HG03558 (cell line): ENCODE measurements around the gene NLK.
"Not testable (repeated sequence)": the region's sequence is repeated elsewhere in the genome, so short reads cannot be mapped to it uniquely, and the experiment has no call there.

Source experiments
- ATAC-seq: cut with Tn5 transposase; IDR thresholded peaks from one replicate; pipeline ENCODE4 v1.9.1; 2021; ENCODE audit warnings: moderate number of reproducible peaks; ENCODE audit not compliant: unreplicated experiment; ENCODE audit errors: extremely low read depth

Gene NLK

DNA sequence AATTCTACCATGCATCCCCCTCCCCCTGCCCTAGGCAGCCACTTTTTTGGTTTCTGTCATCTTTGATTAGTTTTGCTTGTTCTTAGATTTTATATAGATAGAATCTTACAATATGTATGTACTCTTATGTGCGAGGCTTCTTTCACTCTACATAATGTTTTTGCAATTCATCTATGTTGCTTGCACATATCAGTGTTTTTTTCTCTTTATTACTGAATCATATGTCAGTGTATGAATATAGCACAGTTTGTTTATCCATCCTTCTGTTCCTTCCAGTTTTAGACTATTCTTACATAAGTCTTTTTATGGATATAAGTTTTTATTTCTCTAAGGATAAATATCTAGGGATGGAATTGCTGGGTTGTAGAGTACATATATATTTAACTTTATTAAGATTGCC is 26.6 kb downstream of the NLK start:
- no peak for ATAC-seq

DNA sequence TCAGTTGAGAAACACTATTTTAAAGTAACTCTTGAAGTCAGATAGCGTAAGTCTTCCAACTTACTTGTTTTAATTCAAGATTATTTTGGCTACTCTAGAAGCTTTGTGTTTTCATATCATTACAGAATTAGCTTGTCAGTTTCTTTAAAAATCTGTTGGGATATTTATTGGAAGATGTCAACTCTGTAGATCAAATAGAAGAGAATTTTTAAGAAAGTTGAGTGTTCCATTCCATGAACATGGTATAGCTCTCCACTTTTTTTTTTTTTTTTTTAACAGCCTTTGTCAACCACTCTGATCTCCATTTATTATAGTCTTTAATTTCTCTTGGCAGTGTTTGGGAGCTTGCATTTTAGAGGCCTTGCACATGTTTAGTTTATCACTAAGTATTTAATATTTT is 28.7 kb downstream of the NLK start:
- ATAC-seq, result no peak

DNA sequence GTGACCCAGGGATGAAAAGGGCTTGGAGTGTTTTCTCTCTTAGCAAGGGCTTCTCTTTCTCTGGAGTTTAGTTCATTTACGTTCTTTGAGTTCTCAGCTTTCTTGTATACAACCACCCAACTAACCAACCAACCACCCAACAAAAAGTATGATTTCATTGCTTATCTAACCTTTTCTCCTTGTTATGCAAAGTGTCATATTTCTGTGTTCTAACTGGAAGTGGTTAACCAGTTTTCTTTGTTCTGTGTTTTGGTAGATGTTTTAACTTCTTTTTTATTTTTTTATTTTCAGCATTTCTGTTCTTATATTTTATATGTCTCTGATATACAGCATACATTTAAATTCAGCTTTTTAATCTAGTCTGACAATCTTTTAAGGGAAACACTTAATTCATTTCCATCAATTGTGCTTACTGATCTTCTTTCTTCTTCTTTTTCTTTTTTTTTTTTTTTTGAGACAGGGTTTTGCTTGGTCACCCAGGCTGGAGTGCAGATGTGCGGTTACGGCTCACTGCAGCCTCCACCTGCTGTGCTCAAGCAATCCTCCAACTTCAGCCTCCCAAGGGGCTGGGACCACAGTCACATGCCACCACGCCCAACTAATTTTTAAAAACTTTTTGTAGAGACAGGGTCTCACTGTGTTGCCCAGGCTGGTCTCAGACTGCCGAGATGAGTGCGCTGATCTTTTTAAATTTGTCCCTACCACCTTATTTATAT is 29.6 kb downstream of the NLK start:
- no peak for ATAC-seq

DNA sequence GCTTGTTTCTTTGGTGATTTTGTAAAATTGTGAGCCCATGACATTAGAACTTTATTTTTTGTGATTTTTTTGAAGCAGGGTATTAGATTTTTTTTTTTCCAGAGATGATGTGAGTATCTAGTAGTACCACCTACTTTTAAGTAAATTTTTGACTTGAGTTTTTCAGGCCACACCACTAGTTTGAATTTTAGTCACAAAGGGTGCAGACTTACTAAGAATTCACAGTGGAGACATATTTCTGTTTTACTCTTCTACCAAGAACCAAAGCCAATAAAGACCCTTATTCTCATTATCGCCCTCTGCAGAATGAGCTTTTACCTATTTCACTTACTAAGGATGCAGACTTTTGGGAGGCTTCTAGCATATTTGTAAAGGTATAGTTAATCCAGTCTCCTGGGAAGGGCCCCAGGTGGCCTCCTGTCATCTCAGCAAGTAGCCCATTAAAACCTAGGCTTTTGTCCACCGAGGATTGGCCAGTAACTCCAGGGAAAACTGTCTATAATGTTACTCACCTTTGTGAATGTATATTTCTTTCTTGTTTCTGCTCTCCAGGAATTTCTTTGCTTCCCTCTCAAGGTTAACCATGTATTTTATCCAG is 30.6 kb downstream of the NLK start:
- ATAC-seq, result no peak

DNA sequence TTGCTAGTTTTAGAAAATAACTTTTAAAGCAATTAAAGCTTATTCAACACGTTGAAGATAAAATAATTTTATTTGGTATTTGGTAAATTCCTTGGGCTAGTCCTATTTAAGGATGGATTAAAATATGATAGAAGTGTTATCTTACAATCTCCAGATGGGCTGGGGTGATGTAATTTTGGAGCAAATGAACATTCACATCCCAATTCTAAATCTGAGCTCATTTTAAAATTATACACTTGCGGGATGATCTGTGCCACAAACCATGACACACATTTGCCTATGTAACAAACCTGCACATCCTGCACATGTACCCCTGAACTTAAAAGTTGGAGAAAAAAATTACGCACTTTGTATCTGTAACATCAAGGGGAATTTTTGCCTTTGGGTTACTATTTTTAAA is 31.5 kb downstream of the NLK start:
- ATAC-seq, result no peak

DNA sequence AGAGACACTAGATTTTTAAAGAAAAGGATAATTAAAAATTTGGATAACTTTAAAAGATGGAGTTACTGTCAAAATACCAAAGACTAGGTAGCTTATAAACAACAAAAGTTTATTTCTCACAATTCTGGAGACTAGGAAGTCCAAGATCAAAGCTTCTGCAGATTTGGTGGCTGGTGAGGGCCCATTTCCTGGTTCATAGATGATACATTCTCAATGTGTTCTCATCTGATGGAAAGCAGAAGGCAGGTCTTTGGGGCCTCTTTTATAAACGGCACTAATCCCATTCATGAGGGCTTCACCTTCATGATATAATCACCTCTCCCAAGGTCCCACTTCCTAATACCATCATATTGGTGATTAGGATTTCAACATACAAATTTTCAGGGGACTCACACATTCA is 33.7 kb downstream of the NLK start:
- no peak for ATAC-seq

DNA sequence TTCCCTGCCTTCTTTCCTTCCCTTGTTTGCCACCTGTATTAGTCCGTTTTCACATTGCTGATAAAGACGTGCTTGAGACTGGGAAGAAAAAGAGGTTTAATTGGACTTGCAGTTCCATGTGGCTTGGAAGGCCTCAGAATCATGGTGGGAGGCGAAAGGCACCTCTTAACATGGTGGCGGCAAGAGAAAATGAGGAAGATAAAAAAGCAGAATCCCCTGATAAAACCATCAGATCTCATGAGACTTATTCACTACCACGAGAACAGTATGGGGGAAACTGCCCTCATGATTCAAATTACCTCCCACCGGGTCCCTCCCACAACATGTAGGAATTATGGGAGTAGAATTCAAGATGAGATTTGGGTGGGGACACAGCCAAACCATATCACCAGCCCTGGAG is 34.7 kb downstream of the NLK start:
- not testable (repeated sequence) for ATAC-seq

DNA sequence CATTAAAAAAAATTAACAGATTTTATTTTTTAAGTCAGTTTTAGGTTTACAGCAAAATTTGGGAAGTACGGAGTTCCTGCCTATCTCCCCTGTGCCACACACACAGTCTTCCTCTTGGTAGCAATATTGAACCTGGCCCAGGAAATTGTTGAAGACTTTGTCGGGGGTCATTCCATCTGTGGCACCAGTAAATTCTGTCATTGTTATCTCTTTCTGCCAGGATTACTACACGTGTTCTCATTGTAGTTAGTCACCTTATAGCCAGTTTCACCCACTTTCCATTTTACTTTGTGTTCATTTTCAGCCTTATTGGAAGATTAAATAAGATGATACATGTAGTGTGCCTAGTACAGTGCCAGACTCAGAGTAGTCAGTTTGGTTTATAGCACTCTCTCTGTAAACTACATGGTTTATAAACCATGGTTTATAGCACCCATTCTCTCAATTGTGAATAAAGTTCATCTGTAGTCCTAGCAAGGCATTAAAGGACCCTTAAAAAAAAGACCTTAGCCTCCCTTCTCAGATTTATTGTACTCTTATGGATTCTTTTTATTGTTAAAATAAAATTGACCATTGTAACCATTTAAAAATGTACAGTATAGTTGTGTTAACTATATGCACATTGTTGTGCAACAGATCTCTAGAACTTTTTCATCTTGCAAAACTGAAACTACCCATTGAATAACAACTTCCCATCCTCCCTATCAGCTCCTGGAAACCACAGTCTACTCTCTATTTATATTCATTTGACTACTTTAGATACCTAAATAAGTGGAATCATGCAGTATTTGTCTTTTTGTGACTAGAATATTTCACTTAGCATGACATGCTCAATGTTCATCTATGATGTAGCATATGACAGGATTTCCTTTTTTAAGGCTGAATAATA is 36.1 kb downstream of the NLK start:
- no peak for ATAC-seq

DNA sequence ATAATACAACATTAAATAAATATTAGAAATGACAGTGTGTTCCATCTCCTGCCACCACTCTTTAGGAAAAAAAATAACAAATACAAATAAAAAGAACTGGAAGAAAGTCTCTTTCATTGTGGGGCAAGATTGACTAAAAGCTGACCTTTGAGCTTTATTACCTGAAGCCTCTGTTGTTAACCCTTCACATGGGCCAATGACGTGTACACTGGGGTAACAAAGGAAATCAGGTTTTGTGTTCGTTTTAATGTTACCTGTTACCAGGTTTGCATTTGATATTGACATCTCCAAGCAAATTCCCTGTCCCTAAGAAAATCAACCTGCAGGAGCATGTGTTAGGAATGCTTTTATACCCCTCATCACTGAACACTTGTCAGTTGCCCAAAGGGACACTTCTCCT is 39.0 kb downstream of the NLK start:
- no peak for ATAC-seq

DNA sequence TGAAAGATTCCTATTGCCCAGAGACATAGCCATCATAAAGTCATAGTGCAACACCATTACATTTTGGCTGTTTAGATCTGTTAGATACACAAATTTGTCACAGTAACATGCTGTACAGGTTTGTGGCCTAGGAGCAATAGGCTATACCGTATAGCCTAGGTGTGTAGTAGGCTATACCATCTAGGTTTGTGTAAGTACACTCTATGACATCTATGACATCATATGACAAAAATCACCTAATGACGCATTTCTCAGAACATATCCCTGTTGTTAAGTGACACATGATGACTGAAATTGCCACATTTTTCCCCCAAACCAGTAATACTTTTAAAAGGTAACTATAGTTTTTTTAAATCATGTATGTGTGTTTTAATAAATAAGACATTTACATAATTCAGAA is 43.3 kb downstream of the NLK start:
- no peak for ATAC-seq

DNA sequence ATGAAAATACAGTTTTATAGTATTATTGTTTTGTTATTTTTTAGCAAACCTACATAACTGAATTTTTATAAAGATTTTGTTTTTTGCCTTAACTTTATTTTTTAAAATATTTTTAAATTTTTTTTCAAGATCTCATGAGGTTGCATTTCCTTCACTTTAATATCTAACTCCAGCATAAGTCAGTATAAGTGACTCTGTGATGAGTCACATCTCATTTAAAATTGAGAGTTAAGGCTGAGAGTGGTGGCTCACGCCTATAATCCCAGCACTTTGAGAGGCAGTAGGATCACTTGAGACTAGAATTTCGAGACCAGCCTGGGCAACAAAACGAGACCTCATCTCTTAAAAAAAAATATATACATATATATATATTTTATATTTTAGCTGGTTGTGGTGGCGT is 44.0 kb downstream of the NLK start:
- ATAC-seq, result no peak

DNA sequence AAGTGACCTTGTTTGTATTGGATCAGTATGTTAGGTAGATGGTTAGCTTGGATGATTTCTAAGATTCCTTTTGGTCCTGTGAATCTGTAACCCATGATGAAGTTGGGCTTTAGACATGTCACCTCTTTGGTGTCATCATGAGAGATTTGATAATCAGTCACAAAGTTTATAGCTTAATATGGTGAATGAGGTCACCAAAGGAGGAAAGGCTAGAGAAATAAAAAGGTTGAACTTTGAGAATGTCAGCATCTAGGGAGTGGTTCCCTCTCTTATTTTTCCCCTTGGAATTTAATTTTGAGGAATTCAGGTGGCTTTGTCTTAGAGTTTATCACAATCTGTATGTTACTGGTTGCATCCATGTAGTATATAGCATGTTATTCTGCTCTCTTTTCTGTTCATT is 45.3 kb downstream of the NLK start:
- no peak for ATAC-seq

DNA sequence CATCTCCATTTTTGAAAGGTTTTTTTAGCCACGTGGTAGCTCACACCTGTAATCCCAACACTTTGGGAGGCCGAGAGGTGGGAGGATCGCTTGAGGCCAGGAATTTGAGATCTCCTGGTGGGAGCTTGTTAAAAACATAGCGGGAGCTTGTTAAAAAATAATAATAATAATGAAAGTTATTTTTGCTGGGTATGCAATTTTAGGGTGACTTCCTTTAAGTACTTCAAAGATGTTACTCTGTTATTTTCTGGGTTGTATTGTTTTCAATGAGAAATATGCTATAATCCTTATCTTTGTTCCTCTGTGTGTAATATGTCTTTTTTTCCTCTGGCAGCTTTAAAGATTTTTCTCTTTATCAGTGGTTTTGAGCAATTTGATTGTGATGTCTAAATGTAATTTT is 48.1 kb downstream of the NLK start:
- no peak for ATAC-seq

DNA sequence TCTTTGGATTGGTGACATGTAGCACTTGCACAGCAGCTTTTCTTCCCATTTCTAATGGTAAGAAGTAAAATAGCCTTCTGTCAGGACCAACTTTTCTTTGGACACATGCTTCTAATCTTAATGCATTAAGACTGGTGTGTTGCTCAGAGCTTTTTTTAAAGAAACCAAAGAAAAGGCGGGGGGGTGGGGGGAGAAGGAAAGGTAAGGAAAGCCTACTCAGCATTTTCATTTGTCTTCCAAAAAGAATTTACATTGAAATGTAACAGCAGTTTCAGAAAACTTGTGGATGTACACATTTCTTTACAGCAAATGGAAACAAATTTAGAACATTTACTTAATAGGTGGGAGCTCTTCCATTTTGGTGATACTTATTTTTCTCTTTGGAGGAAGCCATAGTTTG is 49.6 kb downstream of the NLK start:
- no peak for ATAC-seq

DNA sequence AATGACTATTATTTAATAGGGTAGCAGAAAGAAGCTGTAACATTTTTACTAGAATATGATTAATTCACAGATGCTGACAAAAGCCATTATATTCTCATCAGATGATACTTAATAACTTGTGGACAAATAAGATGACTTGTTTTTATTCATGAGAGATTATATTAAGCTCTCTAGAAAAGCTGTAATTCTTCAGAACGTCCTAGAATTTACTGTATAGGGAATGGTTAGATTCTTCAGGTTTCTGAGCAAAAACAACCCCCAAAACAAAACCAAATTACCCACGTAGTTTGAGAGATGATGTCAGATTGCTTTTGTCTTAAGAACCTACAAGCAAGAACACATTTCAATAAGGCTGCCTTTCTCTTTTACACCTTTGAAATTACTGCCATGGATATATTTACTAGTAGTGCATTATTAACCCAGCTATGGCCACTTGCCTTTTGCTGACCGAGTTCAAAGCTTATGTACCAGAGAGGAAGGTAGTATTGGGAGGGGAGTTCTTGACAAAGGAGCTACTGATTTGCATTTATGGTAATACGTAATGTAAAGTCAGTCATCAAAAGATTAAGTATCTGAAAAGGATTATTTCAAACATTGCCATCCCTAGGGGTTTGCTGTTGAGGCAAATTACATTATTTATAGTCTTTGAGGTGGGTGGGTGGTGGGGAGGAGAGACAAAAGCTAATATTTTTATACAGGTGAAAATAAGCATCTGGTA is 51.7 kb downstream of the NLK start:
- no peak for ATAC-seq

DNA sequence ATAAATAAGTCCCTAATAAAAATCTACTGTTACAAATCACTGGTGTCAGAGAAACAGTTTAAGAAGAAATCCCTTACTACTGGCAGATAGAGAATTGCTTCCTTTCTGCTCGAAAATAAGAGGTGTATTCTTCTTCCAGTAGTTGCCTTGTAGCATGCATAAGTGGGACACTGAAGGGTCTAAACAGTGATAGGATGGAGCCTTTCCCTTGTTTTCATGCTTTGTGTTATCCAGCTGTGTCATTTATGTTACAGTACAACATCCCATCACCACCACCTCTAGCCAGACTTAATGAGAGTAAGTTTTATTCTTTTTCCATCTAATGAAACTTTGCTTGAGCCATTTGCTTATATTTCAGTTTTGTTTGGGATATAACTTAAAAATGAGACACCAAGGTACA is 54.3 kb downstream of the NLK start:
- no peak for ATAC-seq

DNA sequence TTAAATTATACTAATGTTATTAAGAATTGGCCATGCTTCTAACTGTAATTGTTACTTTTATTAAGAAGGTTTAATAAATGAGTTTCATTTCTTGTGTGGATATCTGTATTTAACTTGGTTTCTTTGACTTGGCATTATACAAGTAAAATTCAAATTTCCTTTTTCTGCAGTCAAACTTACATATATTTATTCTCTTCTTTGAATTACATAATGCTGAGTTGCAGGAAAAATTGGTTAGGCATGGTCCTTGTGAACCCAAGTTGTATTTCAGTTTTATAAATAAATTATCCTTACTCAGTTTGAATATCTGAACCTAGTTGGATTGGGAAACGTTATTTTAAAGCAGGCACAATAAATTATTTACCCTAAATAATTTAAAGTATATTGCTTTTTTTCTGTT is 54.8 kb downstream of the NLK start:
- no peak for ATAC-seq

DNA sequence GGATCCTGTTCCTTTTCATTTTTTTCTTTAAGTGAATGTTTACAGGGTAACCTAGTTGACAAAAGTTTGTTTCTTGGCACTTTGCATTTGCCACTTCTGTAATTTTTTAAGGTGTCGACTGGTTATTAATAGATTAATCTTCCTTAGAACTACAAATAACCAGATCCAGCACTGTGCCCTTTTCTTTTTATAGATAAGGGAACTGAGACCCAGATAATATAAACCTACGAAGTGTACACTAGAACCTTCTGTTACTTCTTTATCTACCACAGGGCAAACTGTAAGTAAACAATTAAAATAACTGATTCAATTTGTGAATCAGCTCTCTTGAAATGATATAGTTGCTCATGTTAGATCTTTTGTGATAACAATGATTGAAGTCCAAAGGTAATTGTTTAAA is 55.4 kb downstream of the NLK start:
- ATAC-seq, result no peak

DNA sequence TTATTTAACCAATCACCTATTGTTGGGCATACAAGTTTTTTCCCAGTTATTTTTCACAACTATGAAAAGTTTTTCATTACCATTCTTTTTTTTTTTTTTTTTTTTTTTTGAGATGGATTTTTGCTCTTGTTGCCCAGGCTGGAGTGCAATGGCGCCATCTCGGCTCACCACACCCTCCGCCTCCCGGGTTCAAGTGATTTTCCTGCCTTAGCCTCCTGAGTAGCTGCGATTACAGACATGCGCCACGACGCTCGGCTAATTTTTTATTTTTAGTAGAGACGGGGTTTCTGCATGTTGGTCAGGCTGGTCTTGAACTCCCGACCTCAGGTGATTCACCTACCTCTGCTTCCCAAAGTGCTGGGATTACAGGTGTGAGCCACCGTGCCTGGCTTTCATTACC is 56.1 kb downstream of the NLK start:
- ATAC-seq, result not testable (repeated sequence)

DNA sequence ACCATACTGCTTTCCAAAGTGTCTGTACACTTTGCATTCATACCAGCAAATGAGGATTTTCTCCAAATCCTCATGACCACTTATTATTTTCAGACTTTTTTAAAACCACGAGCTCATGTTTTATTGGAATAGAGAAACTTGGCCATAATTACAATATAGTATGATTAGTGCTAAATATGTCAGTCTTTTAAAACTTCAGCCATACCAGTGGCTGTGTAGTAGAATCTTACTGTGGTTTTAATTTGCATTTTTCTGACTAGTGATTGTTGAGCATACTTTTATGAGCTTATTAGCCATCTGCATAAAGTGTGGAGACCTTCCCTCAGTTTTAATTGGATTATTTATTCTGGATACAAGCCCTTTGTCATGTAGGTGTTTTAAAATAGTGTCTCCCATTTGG is 57.8 kb downstream of the NLK start:
- no peak for ATAC-seq

DNA sequence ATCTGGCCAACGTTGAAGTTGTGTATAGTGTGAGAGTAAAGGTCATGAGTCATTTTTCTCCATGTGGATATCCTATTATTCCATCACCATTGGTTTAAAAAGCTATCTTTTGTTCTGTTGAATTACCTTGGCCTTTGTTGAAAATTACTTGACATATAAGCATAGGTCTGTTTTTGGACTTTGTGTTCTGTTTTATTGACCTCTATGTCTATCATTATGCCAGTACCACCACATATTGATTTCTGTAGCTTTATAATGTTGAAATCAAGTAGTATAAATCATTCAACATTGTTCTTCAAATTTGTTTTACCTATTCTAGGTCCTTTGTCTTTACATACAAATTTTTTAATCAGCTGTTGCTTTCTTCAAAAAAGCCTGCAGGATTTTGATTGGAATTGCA is 58.5 kb downstream of the NLK start:
- no peak for ATAC-seq
